ENCODE measurements around the gene ZNF784.
"Not testable (repeated sequence)": the region's sequence is repeated elsewhere in the genome, so short reads cannot be mapped to it uniquely, and the experiment has no call there.

ZNF784 gene

DNA sequence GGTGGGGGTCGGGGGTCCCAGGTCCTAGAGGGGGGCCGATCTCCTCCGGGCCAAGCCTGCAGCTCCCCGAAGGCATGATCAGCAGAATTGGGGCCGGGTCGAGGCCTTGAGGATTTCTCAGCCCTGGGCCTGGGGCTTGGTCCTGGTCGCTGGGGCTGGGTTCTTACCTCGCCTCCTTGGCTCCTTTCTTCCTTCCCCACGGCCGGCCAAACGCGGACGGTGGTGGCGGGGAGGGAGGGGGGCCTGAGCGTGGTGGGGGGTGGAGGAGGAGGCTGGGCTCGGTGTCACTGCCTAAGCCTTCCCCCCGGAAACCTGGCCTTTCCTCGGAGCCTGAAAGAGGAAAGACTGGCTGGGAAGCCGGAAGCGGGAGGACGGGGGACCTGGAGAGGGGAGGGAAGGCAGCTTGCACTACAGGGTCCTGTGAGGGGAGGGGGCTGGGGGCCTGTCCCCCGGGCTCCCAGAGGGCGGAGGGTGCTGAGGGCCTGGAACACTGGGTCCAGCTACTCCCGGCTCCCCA lies 43.7 kb downstream of the ZNF784 start, which contains the start of gene ZNF579:
Gene ZNF579 (minus strand): TSS at position 221 of the 517 bp plus-strand sequence. CDS start 1,209 bp downstream, outside the sequence.
- peak; percentile 83 to 93 (median 91) for DNase-seq

DNA sequence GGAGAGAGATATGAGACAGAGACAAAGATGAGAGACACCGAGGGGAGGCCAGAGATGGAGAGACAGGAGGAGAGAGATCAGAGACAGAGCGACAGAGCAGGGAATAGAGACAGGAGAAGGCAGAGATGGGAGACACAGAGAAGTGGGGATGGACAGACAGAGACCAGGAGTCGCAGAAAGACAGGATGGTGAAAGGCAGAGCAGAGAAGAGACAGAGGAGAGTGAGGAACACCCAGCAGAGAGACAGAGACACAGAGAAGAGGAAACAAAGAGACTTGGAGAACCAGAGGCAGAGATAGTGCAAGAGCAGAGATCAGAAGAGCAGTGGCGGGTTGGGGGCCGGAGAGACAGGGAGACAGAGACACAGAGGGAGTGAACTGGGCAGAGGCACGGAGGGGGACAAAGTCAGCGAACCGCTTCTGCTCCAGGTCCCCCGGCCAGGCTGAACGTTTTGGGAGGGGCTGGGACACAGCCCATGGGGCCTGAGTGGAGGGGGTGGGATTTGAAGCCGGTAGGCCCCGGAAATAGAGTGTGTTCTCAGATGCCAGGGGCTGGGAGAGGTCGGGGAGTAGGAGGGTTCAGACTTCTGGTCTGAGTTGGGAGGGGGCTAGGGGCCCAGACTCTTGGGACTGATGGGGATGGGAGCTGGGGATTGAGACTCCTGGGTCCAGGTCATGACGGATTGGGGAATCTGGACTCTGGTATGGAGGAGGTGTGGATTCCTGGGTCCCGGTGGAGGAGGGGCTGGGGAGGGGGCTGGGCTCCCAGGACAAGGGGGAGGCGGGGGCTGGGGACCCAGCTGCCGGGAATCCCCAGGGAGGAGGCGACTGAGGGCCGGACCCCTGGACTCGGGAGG lies 44.4 kb downstream of the ZNF784 start:
- DNase-seq, result peak in 2 of 3 experiments; percentile 41 to 49

DNA sequence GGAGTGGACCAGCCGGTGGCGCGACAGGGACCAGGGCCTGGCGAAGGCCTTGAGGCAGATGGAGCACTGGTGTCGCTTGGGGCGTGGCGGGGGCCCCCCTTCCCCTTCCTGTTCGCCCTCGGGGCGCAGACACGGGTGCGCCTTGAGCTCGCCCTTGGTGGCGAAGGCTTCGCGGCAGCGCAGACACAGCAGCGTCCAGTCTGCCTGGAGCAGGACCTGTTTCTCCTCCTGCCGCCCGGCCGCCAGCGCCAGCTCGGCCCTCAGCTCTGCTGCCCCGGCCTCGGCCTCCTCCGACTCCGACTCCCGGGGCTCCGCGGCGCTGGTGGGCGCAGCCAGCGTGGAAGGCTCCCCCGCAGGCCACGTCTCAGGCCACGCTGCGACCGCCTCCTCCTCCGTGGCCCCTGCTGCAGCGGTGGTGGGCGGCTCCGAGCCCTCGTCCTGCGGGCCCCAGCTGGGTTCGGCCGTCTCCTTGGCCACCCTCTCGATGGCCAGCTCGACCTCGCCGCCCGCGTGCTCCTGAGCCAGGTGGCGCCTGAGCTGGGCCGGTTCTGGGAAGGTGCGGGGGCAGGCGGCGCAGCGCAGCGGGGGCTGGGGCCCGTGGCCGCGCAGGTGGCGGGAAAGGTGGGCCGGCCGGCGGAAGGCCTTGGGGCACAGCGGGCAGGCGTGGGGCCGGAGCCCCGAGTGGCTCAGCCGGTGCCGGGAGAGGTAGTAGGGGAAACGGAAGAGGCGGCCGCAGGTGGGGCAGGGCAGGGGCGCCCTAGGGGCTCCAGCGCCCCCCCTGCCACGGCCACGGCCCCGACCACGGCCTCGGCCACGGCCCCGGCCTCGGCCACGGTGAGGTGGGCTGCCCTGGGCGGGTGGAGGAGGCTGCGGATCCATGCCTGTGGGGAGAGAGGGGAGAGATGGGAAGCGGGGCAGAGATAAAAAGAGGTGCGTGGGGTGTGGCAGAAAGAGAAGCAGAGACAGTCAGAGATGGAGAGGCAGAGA lies 45.3 kb downstream of the ZNF784 start:
- DNase-seq, result no peak

DNA sequence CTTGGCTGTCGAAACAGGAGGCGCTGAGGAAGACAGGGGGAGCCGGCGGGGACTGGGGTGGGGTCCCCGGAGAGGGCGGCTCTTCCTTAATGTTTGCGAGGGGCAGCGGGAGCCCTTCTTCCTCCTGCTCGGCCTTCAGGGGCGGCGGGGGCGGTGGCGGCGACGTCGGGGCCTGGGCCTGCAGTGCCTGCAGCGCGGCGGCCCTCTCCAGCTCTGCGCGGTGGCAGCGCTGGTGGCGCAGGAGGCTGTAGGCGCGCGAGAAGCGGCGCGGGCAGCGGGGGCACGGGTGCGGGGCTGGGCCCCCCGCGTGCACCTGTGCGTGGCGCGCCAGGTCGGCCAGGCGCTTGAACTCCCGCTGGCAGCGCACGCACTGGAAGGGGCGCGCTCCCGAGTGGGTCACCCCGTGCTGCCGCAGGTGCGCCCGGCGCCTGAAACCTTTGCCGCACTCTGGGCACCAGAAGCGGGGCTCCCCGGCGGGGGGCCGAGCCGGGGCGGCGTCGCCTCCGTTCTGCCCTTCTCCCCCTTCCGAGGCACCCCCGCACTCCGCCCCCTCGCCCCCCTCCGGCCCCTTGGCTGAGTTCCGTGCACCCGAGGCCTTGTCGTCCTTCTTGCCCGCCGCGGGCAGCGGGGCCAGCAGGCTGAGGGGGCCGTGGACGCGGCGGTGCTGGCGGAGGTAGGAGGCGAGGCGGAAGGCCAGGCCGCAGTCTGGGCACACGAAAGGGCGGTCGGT lies 46.2 kb downstream of the ZNF784 start:
- no peak for DNase-seq

DNA sequence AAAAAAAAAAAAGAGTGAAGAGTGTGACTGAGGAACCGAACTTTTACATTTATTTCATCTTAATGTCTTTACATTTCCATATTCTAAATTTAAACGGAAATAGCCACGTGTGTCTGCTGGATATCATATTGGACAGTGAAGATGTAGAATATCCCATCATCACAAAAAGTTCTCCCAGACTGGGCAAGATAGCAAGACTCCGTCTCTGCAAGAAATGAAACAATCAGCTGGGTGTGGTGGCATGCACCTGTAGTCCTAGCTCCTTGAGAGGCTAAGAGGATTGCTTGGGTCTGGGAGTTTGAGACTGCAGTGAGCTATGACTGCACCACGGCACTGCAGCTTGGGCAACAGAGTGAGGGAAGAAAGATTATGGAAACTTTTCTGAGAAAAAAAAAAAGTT lies 47.6 kb downstream of the ZNF784 start:
- DNase-seq, result no peak

DNA sequence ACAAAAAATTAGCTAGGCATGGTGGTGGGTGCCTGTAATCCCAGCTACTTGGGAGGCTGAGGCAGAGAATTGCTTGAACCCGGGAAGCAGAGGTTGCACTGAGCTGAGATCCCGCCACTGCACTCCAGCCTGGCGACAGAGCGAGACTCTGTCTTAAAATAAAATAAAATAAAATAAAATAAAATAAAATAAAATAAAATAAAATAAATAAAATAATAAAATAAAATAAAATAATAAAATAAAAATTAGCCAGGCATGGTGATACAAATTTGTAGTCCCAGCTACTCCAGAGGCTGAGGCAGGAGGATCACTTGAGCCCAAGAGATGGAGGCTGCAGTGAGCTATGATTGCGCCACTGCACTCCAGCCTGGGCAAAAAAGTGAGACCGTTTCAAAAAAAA lies 50.4 kb downstream of the ZNF784 start:
- DNase-seq, result not testable (repeated sequence)
